Activated T-helper 2 cell treated with anti-CD3 and anti-CD28 coated beads, Interferon-gamma antibody, Interleukin-2, Interleukin-4, amounts not matched to agents 10 μg/mL and 5 μg/mL and 100 μg/mL, durations not matched to agents 14 hours and 24 hours and 36 hours (primary cell): ENCODE data around the gene TSEN2. TPM values are rescaled to one million over a fixed set of nuclear protein-coding genes. Genes with fewer than 3 reads are reported as not detected.
"Not testable (repeated sequence)": the region's sequence is repeated elsewhere in the genome, so short reads cannot be mapped to it uniquely, and the experiment has no call there.

Experiments
- DNase-seq: peaks from one replicate; pipeline ENCODE4 v3.0.0; 2021; ENCODE audit warnings: low spot score
- H3K27ac Mint-ChIP-seq: one replicate; pipeline ENCODE4 v1.8.0; 2021; ENCODE audit warnings: mixed read lengths
- H3K27me3 Mint-ChIP-seq: one replicate; pipeline ENCODE4 v1.8.0; 2021; ENCODE audit warnings: low read depth, mixed read lengths
- H3K36me3 Mint-ChIP-seq: one replicate; pipeline ENCODE4 v1.8.0; 2021; ENCODE audit warnings: low read depth, mixed read lengths
- H3K4me1 Mint-ChIP-seq: one replicate; pipeline ENCODE4 v1.8.0; 2021; ENCODE audit warnings: low read depth, mixed read lengths
- H3K4me3 Mint-ChIP-seq: one replicate; pipeline ENCODE4 v1.8.0; 2021; ENCODE audit warnings: low read depth, mild to moderate bottlenecking, moderate library complexity, mixed read lengths
- H3K9me3 Mint-ChIP-seq: one replicate; pipeline ENCODE4 v1.8.0; 2021; ENCODE audit warnings: mixed read lengths
- intact Hi-C: fragments of 100-400 bp; cut with micrococcal nuclease; formaldehyde crosslinking; loops from one replicate; pipeline ENCODE4 v1.15.1; 2023
- total RNA-seq: library from RNA; stranded (reverse); gene quantifications from 2 replicates; pipeline ENCODE4 v1.2.3, GENCODE V29; 2022

The TSEN2 gene
- total RNA-seq, 1 donor from 2014 or later: 23.6 TPM

GRCh38 chr3:12445523-12446240 is 38.6 kb upstream of the TSEN2 start:
- no peak overlapping the region for H3K27ac Mint-ChIP-seq

GRCh38 chr3:12446298-12446697 is 38.0 kb upstream of the TSEN2 start:
- Mint-ChIP-seq H3K4me3 (no peak overlapping the region), H3K27me3 (peaks cover 16% of the 10 kb centered on the region), H3K4me1 (no peaks in the 10 kb centered on the region), H3K36me3 (no peaks in the 10 kb centered on the region), H3K27ac (no peak overlapping the region), H3K9me3 (no peaks in the 10 kb centered on the region)
- intact Hi-C loops: no loop called here
- no peak for DNase-seq

More at GRCh38 chr3:12445523-12446240, 38.6 kb upstream of the TSEN2 start:
- Mint-ChIP-seq H3K9me3 (no peaks in the 10 kb centered on the region), H3K4me3 (no peak overlapping the region), H3K27me3 (peaks cover 16% of the 10 kb centered on the region), H3K36me3 (no peaks in the 10 kb centered on the region), H3K4me1 (no peaks in the 10 kb centered on the region)
- intact Hi-C loops: no loop called here
- DNase-seq: no peak

- Mint-ChIP-seq H3K4me1 (no peaks in the 10 kb centered on the region), H3K4me3 (no peak overlapping the region), H3K27me3 (peaks cover 16% of the 10 kb centered on the region), H3K9me3 (no peaks in the 10 kb centered on the region), H3K36me3 (no peaks in the 10 kb centered on the region), H3K27ac (no peak overlapping the region)
- intact Hi-C loops: no loop called here
- DNase-seq: no peak
Observed at GRCh38 chr3:12447075-12447474, 37.2 kb upstream of the TSEN2 start.

- H3K4me1 Mint-ChIP-seq, H3K36me3 Mint-ChIP-seq, H3K4me3 Mint-ChIP-seq, H3K9me3 Mint-ChIP-seq, H3K27ac Mint-ChIP-seq, intact Hi-C loops, DNase-seq: not testable (repeated sequence)
- H3K27me3 Mint-ChIP-seq: peaks cover 11% of the 10 kb centered on the region
Observed at GRCh38 chr3:12448404-12449202, 35.7 kb upstream of the TSEN2 start.

- Mint-ChIP-seq H3K4me1 (no peaks in the 10 kb centered on the region), H3K36me3 (no peaks in the 10 kb centered on the region), H3K27ac (no peak overlapping the region), H3K4me3 (no peak overlapping the region), H3K27me3 (peaks cover 7% of the 10 kb centered on the region), H3K9me3 (no peaks in the 10 kb centered on the region)
- intact Hi-C loops: no loop called here
- no peak for DNase-seq
Observed at GRCh38 chr3:12449889-12450682, 34.2 kb upstream of the TSEN2 start.

GRCh38 chr3:12451481-12451880 is 32.8 kb upstream of the TSEN2 start:
- Mint-ChIP-seq H3K27me3 (peaks cover 4% of the 10 kb centered on the region), H3K9me3 (no peaks in the 10 kb centered on the region), H3K4me3 (no peak overlapping the region), H3K27ac (no peak overlapping the region), H3K36me3 (no peaks in the 10 kb centered on the region), H3K4me1 (no peaks in the 10 kb centered on the region)
- intact Hi-C loops: no loop called here
- no peak for DNase-seq

- no peaks in the 10 kb centered on the region for H3K36me3 Mint-ChIP-seq
- DNase-seq: no peak
- H3K27me3 Mint-ChIP-seq: peaks cover 4% of the 10 kb centered on the region
- H3K27ac Mint-ChIP-seq: no peak overlapping the region
- intact Hi-C loops: no loop called here
- H3K4me1 Mint-ChIP-seq: no peaks in the 10 kb centered on the region
- H3K4me3 Mint-ChIP-seq: no peak overlapping the region
- H3K9me3 Mint-ChIP-seq: no peaks in the 10 kb centered on the region
Observed at GRCh38 chr3:12451960-12452359, 32.3 kb upstream of the TSEN2 start.

- intact Hi-C loops: no loop called here
- no peaks in the 10 kb centered on the region for H3K36me3 Mint-ChIP-seq
- no peak for DNase-seq
Observed at GRCh38 chr3:12452361-12453330, 31.6 kb upstream of the TSEN2 start.

GRCh38 chr3:12454076-12454815 is 30.0 kb upstream of the TSEN2 start:
- Mint-ChIP-seq H3K27me3 (no peaks in the 10 kb centered on the region), H3K4me1 (no peaks in the 10 kb centered on the region), H3K4me3 (no peak overlapping the region), H3K36me3 (no peaks in the 10 kb centered on the region), H3K27ac (no peak overlapping the region), H3K9me3 (no peaks in the 10 kb centered on the region)
- no peak for DNase-seq
- intact Hi-C loops: no loop called here

More at GRCh38 chr3:12452361-12453330, 31.6 kb upstream of the TSEN2 start:
- Mint-ChIP-seq H3K4me1 (no peaks in the 10 kb centered on the region), H3K4me3 (no peak overlapping the region), H3K27ac (no peak overlapping the region), H3K27me3 (peaks cover 3% of the 10 kb centered on the region), H3K9me3 (no peaks in the 10 kb centered on the region)

GRCh38 chr3:12454816-12455121 is 29.5 kb upstream of the TSEN2 start:
- H3K27me3 Mint-ChIP-seq: no peaks in the 10 kb centered on the region
- intact Hi-C loops: no loop called here
- no peaks in the 10 kb centered on the region for H3K4me1 Mint-ChIP-seq
- H3K36me3 Mint-ChIP-seq: no peaks in the 10 kb centered on the region
- no peak for DNase-seq
- no peaks in the 10 kb centered on the region for H3K9me3 Mint-ChIP-seq
- H3K4me3 Mint-ChIP-seq: no peak overlapping the region
- H3K27ac Mint-ChIP-seq: no peak overlapping the region

- DNase-seq: no peak
- intact Hi-C loops: no loop called here
- H3K4me1 Mint-ChIP-seq: peaks cover under 1% of the 10 kb centered on the region
- no peak overlapping the region for H3K27ac Mint-ChIP-seq
- no peaks in the 10 kb centered on the region for H3K27me3 Mint-ChIP-seq
- no peak overlapping the region for H3K4me3 Mint-ChIP-seq
- no peaks in the 10 kb centered on the region for H3K9me3 Mint-ChIP-seq
- H3K36me3 Mint-ChIP-seq: no peaks in the 10 kb centered on the region
Observed at GRCh38 chr3:12455740-12456139, 28.5 kb upstream of the TSEN2 start.

- Mint-ChIP-seq H3K4me1 (peaks cover 4% of the 10 kb centered on the region), H3K27ac (no peak overlapping the region), H3K36me3 (no peaks in the 10 kb centered on the region), H3K4me3 (no peak overlapping the region), H3K27me3 (no peaks in the 10 kb centered on the region), H3K9me3 (no peaks in the 10 kb centered on the region)
- DNase-seq: no peak
- intact Hi-C loops: no loop called here
Observed at GRCh38 chr3:12456441-12456840, 27.8 kb upstream of the TSEN2 start.
